ENCODE measurements around the gene PTPRD. TPM values are rescaled to one million over a fixed set of nuclear protein-coding genes. Genes with fewer than 3 reads are reported as not detected.

The PTPRD gene
- total RNA-seq, 1 experiment from 2014 or later: 32.5 TPM

DNA sequence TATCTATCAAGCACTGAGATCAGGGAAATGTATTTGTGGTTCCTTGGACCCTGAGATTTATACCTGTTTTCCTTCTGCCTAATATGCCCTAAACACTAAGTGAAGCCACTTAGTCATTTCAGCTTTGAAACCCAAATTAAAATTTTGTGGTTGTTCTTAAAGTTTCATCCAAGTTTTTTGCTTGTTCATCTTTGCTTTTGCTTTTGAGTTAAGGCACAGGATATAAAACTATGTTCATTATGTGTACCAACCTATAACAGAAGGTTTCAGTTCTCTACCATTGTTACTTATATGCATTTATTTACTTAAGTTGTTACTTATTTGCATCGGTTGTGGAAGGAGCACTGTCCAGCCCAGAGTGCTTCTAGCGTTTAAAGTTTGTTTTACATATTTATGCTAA, 382.3 kb downstream of the PTPRD start:
- no peak overlapping the region for H2BK120ac ChIP-seq (ENCODE audit: low read depth, low read length, poor library complexity, severe bottlenecking)
- no peak overlapping the region for H2AK5ac ChIP-seq (ENCODE audit: insufficient read length, low read length)
- H3K56ac ChIP-seq (ENCODE audit: insufficient read length, low read depth, low read length): no peak overlapping the region
- no peak overlapping the region for H4K91ac ChIP-seq (ENCODE audit: insufficient read length, low read depth, low read length)
- no peak overlapping the region for H4K8ac ChIP-seq (replicated peaks; ENCODE audit: insufficient read length, low read depth, low read length)
- H4K5ac ChIP-seq (ENCODE audit: insufficient read length, low read depth, low read length): no peak overlapping the region
- Mint-ChIP-seq H3K9me3 (no peaks in the 10 kb centered on the region), H3K27me3 (ENCODE audit: low read depth) (no peaks in the 10 kb centered on the region), H3K36me3 (ENCODE audit: insufficient read depth in 1 of 3, low read depth in 3 of 3) (no peaks in the 10 kb centered on the region; a peak in 1 of 7 replicates), H3K4me1 (peaks cover 14 to 18% of the 10 kb centered on the region in 2 experiments), H3K27ac (no peak overlapping the region), H3K4me3 (no peak overlapping the region)
- no peaks in the 10 kb centered on the region for H4K20me1 ChIP-seq (ENCODE audit: control insufficient read depth, insufficient read depth, insufficient read length)
- no peaks in the 10 kb centered on the region for H3K27me3 ChIP-seq (ENCODE audit: insufficient read depth, low read length)
- no peak overlapping the region for H3T11ph ChIP-seq (ENCODE audit: low read length)
- H3K14ac ChIP-seq (ENCODE audit: insufficient read depth, low read length): no peak overlapping the region
- no peak overlapping the region for H2AFZ ChIP-seq (ENCODE audit: low read length)
- no peaks in the 10 kb centered on the region for H3K79me1 ChIP-seq (ENCODE audit: insufficient read depth, low read depth, low read length, poor library complexity, severe bottlenecking)
- no peak overlapping the region for H3K18ac ChIP-seq (ENCODE audit: insufficient read length, low read depth, low read length)
- no peak overlapping the region for H2BK12ac ChIP-seq (ENCODE audit: insufficient read length, low read depth, low read length)
- no peaks in the 10 kb centered on the region for H3K79me2 ChIP-seq (ENCODE audit: insufficient read depth, low read length)
- H3K27ac ChIP-seq (ENCODE audit: insufficient read length, low read depth, low read length): no peak overlapping the region
- DNase-seq: no peak
- no peaks in the 10 kb centered on the region for H3K23me2 ChIP-seq (ENCODE audit: insufficient read length, low read depth, low read length, poor library complexity, severe bottlenecking)
- H3K9me3 ChIP-seq (ENCODE audit: control insufficient read depth, low read depth, low read length): no peaks in the 10 kb centered on the region
- WGBS (ENCODE audit: extremely low coverage, insufficient read length, low lambda C conversion rate): no CpG with 5 or more reads among the region's 2 CpGs
- no peak overlapping the region for H3K4ac ChIP-seq (ENCODE audit: low read depth, low read length)
- H3K9ac ChIP-seq (ENCODE audit: extremely low read depth, insufficient read length, low read length): no peak overlapping the region
- H2BK15ac ChIP-seq (ENCODE audit: low read depth, low read length): no peak overlapping the region
- no peaks in the 10 kb centered on the region; the same call in 1 of the 2 replicates for H3K4me1 ChIP-seq (ENCODE audit: insufficient read depth, low read length)
- TF ChIP-seq, protein P1, sequence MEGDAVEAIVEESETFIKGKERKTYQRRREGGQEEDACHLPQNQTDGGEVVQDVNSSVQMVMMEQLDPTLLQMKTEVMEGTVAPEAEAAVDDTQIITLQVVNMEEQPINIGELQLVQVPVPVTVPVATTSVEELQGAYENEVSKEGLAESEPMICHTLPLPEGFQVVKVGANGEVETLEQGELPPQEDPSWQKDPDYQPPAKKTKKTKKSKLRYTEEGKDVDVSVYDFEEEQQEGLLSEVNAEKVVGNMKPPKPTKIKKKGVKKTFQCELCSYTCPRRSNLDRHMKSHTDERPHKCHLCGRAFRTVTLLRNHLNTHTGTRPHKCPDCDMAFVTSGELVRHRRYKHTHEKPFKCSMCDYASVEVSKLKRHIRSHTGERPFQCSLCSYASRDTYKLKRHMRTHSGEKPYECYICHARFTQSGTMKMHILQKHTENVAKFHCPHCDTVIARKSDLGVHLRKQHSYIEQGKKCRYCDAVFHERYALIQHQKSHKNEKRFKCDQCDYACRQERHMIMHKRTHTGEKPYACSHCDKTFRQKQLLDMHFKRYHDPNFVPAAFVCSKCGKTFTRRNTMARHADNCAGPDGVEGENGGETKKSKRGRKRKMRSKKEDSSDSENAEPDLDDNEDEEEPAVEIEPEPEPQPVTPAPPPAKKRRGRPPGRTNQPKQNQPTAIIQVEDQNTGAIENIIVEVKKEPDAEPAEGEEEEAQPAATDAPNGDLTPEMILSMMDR (conservative IDR thresholded peaks at IDR 0.05): no peak
- no peak overlapping the region for H3K23ac ChIP-seq (ENCODE audit: insufficient read length, low read depth, low read length)
- H2BK20ac ChIP-seq (ENCODE audit: low read depth, low read length, poor library complexity, severe bottlenecking): no peak overlapping the region
- no peak overlapping the region for H2BK5ac ChIP-seq (ENCODE audit: insufficient read length, low read length)
- no peak overlapping the region for H3K4me2 ChIP-seq (ENCODE audit: insufficient read depth, insufficient read length, low read length)

Measured in H9 (cell line).